ENCODE data around the gene MYOT. TPM values are rescaled to one million over a fixed set of nuclear protein-coding genes. Genes with fewer than 3 reads are reported as not detected.

The MYOT gene
- total and polyA plus RNA-seq, 2 donors (not counting 3 experiments of a cell fraction or from before 2014, with no cell fraction given): not detected

DNA sequence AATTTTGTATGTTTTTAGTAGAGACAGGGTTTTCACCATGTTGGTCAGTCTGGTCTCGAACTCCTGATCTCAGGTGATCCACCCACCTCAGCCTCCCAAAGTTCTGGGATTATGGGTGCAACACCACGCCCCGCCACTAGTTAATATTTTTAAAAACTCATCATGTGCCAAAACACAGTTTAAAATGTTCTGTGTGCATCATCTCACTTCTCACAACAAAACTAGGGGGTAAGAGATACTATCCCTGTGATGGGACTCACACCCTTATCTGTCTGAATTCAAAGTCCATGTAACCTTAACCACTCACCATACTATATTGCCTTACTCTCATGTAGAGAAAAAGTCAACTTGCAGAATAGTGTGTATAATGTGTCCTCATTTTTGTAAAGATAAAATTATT lies 24.2 kb downstream of the MYOT start:
- intact Hi-C loops (cut with micrococcal nuclease): loop anchor here (5.0 kb wide), 1 partner anchor 115 kb away; no protein-coding TSS in a partner anchor
- Histone ChIP-seq H3K4me3 (replicated peaks in 1 of 3; ENCODE audit: insufficient read depth in 1 of 3, low read depth in 1 of 3, low read length in 3 of 3) (no peak overlapping the region), H2AFZ (ENCODE audit: low read depth, low read length) (no peak overlapping the region), H3K79me2 (ENCODE audit: control insufficient read depth, insufficient read depth, low read length) (no peaks in the 10 kb centered on the region), H3K27me3 (ENCODE audit: control insufficient read depth in 2 of 2, insufficient read depth in 2 of 2, low read length in 2 of 2) (no peaks in the 10 kb centered on the region), H3K4me1 (ENCODE audit: control insufficient read depth, extremely low read depth, insufficient read depth, low read length) (peaks cover 36% of the 10 kb centered on the region), H3K36me3 (ENCODE audit: control insufficient read depth in 2 of 2, extremely low read depth in 1 of 2, insufficient read depth in 2 of 2, low read length in 2 of 2) (no peaks in the 10 kb centered on the region), H4K20me1 (replicated peaks; ENCODE audit: control insufficient read depth, extremely low read depth, insufficient read depth, low read length) (no peaks in the 10 kb centered on the region), H3K9me3 (replicated peaks; ENCODE audit: control insufficient read depth, insufficient read depth, low read length) (no peaks in the 10 kb centered on the region), H3K27ac (ENCODE audit: insufficient read depth, low read depth, low read length) (no peak overlapping the region), H3K9me1 (replicated peaks; ENCODE audit: control insufficient read depth, extremely low read depth, insufficient read depth, low read length) (no peaks in the 10 kb centered on the region), H3K9ac (replicated peaks; ENCODE audit: extremely low read depth, insufficient read depth, low read length) (no peak overlapping the region), H3K4me2 (ENCODE audit: insufficient read depth, low read length) (no peak overlapping the region)
- dilution Hi-C loops (cut with MboI; ENCODE audit: extremely low pct_ligation_motif_present, low sequenced_read_pairs): no loop called here
- ChIA-PET CTCF (interaction anchor here (1.1 kb wide), 1 partner anchor 113 kb away, joined by 3 read pairs; no protein-coding TSS in a partner anchor), POLR2A (no interaction called here)
- no TSS peak for BruUV-seq (replicated peaks)
- TF ChIP-seq EZH2 (IDR thresholded peaks at IDR 0.05; ENCODE audit: borderline replicate concordance, low read depth, low read length, severe bottlenecking): no peak
- TF ChIP-seq POLR2A (IDR thresholded peaks at IDR 0.05; ENCODE audit: low read depth, low read length): no peak
- TF ChIP-seq, protein P1, sequence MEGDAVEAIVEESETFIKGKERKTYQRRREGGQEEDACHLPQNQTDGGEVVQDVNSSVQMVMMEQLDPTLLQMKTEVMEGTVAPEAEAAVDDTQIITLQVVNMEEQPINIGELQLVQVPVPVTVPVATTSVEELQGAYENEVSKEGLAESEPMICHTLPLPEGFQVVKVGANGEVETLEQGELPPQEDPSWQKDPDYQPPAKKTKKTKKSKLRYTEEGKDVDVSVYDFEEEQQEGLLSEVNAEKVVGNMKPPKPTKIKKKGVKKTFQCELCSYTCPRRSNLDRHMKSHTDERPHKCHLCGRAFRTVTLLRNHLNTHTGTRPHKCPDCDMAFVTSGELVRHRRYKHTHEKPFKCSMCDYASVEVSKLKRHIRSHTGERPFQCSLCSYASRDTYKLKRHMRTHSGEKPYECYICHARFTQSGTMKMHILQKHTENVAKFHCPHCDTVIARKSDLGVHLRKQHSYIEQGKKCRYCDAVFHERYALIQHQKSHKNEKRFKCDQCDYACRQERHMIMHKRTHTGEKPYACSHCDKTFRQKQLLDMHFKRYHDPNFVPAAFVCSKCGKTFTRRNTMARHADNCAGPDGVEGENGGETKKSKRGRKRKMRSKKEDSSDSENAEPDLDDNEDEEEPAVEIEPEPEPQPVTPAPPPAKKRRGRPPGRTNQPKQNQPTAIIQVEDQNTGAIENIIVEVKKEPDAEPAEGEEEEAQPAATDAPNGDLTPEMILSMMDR (IDR thresholded peaks at IDR 0.05; ENCODE audit: extremely low read depth in 1 of 2, insufficient read depth in 1 of 2, low read depth in 1 of 2, low read length in 2 of 2): no peak
- no peak for TF ChIP-seq MAX (IDR thresholded peaks at IDR 0.05; ENCODE audit: insufficient read depth, insufficient read length)
- no peak for TF ChIP-seq POLR2AphosphoS5 (IDR thresholded peaks at IDR 0.05; ENCODE audit: insufficient read depth, low read depth, low read length)
- TF ChIP-seq JUN (IDR thresholded peaks at IDR 0.05; ENCODE audit: borderline replicate concordance, insufficient read depth, insufficient read length, low read depth): no peak
- TF ChIP-seq MYC (IDR thresholded peaks at IDR 0.05; ENCODE audit: low read depth, low read length): no peak
- FAIRE-seq (no peak), DNase-seq (ENCODE audit: low read depth, low spot score) (no peak)

Measured in endothelial cell of umbilical vein (primary cell).